PC-9 (cell line): Measurements from ENCODE around the gene R3HCC1L.

Experiments used
- EZH2 ChIP-seq: fragments of 200-600 bp; sonication (generic); IDR thresholded peaks from 2 replicates; pipeline ENCODE4 v1.8.0; 2017; ENCODE audit warnings: antibody characterized with exemption, low read depth
- TF ChIP-seq, protein P1 (sequence below): fragments of 200-600 bp; sonication (generic); conservative IDR thresholded peaks from 2 replicates; pipeline ENCODE4 v1.6.1; 2017; ENCODE audit warnings: mixed run types, antibody characterized with exemption, mild to moderate bottlenecking, moderate library complexity

DNA sequence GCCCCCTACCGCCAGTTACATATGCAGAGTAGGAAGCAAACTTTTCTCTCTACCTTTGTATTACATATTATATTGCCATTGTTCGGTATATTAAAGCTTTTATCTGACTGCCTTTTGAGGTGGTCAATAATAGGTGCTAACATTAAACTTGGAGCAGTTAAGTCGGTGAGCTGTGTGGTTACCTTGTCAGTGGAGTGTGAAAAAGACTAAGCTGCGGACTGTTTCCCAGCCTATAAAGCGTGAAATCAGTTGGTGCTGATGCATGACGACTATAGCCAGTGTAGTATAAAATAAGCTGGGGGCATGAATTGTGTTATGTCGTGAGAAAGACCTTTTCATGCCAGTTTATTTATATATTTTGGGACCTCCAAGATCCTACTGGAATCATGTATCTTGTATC, 33.7 kb downstream of the R3HCC1L start:
- TF ChIP-seq, protein P1, sequence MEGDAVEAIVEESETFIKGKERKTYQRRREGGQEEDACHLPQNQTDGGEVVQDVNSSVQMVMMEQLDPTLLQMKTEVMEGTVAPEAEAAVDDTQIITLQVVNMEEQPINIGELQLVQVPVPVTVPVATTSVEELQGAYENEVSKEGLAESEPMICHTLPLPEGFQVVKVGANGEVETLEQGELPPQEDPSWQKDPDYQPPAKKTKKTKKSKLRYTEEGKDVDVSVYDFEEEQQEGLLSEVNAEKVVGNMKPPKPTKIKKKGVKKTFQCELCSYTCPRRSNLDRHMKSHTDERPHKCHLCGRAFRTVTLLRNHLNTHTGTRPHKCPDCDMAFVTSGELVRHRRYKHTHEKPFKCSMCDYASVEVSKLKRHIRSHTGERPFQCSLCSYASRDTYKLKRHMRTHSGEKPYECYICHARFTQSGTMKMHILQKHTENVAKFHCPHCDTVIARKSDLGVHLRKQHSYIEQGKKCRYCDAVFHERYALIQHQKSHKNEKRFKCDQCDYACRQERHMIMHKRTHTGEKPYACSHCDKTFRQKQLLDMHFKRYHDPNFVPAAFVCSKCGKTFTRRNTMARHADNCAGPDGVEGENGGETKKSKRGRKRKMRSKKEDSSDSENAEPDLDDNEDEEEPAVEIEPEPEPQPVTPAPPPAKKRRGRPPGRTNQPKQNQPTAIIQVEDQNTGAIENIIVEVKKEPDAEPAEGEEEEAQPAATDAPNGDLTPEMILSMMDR: no peak
- TF ChIP-seq EZH2: no peak
